WERI-Rb-1 (cell line): ENCODE measurements around the gene PGM3.

ENCODE experiments used
- DNase-seq: peaks from one replicate; pipeline ENCODE4 v3.0.0-alpha.2; 2020
- H3K27ac ChIP-seq: fragments of 250-450 bp; sonication (Bioruptor Pico); 2 replicates; pipeline ENCODE4 v1.5.1; 2020; ENCODE audit warnings: mild to moderate bottlenecking, moderate library complexity
- H3K27me3 ChIP-seq: fragments of 250-450 bp; sonication (Bioruptor Pico); 2 replicates; pipeline ENCODE4 v1.5.1; 2021; ENCODE audit warnings: mild to moderate bottlenecking, low read depth, moderate library complexity; ENCODE audit not compliant: insufficient read depth, severe bottlenecking
- H3K36me3 ChIP-seq: fragments of 250-450 bp; sonication (Bioruptor Pico); 2 replicates; pipeline ENCODE4 v1.5.1; 2020; ENCODE audit warnings: mild to moderate bottlenecking, moderate library complexity
- H3K4me3 ChIP-seq: 2 replicates; pipeline ENCODE4 v1.5.1; 2011; ENCODE audit warnings: low read depth, mild to moderate bottlenecking, control low read depth, low read length
- H3K9me3 ChIP-seq: fragments of 250-450 bp; sonication (Bioruptor Pico); 2 replicates; pipeline ENCODE4 v1.5.1; 2021; ENCODE audit warnings: mild to moderate bottlenecking, moderate library complexity; ENCODE audit not compliant: severe bottlenecking
- TF ChIP-seq, protein P1 (sequence below): IDR thresholded peaks from 2 replicates; pipeline ENCODE4 v1.5.1; 2011; ENCODE audit warnings: low read depth, mild to moderate bottlenecking, control low read depth, inconsistent platforms, low read length

PGM3 gene

GRCh38 chr6:83125425-83125824 is 67.6 kb downstream of the PGM3 start:
- no peak for DNase-seq
- TF ChIP-seq, protein P1, sequence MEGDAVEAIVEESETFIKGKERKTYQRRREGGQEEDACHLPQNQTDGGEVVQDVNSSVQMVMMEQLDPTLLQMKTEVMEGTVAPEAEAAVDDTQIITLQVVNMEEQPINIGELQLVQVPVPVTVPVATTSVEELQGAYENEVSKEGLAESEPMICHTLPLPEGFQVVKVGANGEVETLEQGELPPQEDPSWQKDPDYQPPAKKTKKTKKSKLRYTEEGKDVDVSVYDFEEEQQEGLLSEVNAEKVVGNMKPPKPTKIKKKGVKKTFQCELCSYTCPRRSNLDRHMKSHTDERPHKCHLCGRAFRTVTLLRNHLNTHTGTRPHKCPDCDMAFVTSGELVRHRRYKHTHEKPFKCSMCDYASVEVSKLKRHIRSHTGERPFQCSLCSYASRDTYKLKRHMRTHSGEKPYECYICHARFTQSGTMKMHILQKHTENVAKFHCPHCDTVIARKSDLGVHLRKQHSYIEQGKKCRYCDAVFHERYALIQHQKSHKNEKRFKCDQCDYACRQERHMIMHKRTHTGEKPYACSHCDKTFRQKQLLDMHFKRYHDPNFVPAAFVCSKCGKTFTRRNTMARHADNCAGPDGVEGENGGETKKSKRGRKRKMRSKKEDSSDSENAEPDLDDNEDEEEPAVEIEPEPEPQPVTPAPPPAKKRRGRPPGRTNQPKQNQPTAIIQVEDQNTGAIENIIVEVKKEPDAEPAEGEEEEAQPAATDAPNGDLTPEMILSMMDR, result no peak
- H3K4me3 ChIP-seq, result no peak overlapping the region
- H3K27ac ChIP-seq, result no peak overlapping the region
- H3K9me3 ChIP-seq, result no peaks in the 10 kb centered on the region
- no peaks in the 10 kb centered on the region for H3K27me3 ChIP-seq
- H3K36me3 ChIP-seq, result peaks cover 41% of the 10 kb centered on the region

DNA sequence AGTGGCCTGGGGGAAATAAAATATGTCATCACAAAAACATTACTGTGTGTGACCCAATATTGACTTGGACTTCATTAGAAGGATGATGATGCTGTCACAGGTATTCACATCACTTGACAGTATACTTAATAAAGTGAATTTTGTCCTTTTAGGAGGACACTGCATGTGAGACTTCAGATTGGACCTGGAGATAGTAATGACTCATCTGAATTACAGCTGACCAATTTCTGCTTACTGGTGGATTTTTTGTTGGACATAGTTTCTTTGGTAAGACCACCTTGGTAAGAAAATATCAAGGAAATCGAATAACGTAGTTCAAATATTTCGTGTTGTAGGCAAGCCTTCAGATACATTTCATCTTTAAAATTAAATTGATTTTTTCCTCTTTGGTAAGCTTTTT is 68.5 kb downstream of the PGM3 start:
- TF ChIP-seq, protein P1, result no peak
- no peaks in the 10 kb centered on the region for H3K9me3 ChIP-seq

DNA sequence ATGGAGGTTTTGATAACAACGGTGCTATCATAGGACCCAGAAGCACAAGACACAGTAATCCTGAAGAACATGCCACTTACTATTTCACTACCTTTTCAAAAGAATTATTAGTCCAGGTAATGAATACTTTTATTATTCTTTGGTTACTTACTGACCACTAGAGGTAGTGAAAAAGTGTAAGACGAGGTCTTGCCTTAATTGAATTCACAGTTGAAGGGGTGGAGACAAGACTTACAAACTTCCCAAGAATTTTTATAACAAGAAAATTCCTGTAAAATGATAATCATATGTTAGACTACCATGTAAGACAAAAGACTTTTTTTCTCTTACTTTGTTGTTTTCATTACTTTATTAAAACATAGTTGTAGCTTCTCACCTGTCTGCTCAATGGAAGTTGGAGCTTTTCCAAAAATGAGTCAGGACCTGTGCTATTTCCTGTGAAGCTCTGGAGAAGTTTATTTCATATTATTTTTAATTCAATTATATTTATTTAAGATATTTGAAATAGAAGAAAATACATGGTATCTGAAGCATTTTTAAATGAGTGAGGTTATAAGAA is 73.2 kb downstream of the PGM3 start:
- Histone ChIP-seq H3K4me3 (no peak overlapping the region), H3K9me3 (no peaks in the 10 kb centered on the region), H3K27me3 (no peaks in the 10 kb centered on the region), H3K36me3 (peaks cover 11% of the 10 kb centered on the region), H3K27ac (no peak overlapping the region)
- TF ChIP-seq, protein P1, result no peak
- DNase-seq, result no peak

More for the DNA sequence above, 68.5 kb downstream of the PGM3 start:
- Histone ChIP-seq H3K27me3 (no peaks in the 10 kb centered on the region), H3K36me3 (peaks cover 38% of the 10 kb centered on the region), H3K4me3 (no peak overlapping the region), H3K27ac (no peak overlapping the region)
- no peak for DNase-seq

DNA sequence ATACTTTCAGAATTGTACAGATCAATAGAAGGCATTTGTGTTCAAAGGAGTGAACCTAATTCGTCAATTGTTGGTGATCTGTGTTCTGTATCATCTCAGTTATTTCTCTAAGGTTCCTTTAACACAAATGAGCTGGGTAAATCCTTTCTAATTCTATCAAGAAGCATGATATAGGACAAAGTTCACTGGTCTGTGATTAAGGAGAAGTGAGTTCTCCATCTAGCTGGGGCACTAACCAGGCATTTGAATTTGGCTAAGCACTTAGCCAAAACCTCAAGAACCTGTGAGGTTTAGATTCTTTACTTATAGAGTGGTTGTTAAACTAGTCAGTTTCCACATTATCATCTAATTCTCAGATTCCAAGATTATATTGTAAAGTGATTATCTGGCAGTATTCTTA is 75.3 kb downstream of the PGM3 start:
- H3K27me3 ChIP-seq, result no peaks in the 10 kb centered on the region
- no peak overlapping the region for H3K27ac ChIP-seq
- H3K9me3 ChIP-seq, result no peaks in the 10 kb centered on the region
- no peaks in the 10 kb centered on the region; the same call in 1 of the 2 replicates for H3K36me3 ChIP-seq
- no peak overlapping the region for H3K4me3 ChIP-seq
- TF ChIP-seq, protein P1, result no peak
- DNase-seq, result no peak
